HepG2 (cell line): Measurements from ENCODE around the gene PLD3. TPM values are rescaled to one million over a fixed set of nuclear protein-coding genes. Genes with fewer than 3 reads are reported as not detected.

ENCODE experiments used
- ATF1 ChIP-seq: IDR thresholded peaks from 2 replicates; pipeline ENCODE4 v1.6.1; 2016; ENCODE audit warnings: mild to moderate bottlenecking, control low read depth
- DRAP1 ChIP-seq: IDR thresholded peaks from 2 replicates; pipeline ENCODE4 v1.6.1; 2016; ENCODE audit warnings: missing genetic modification reagents, missing compliant biosample characterization
- FLYWCH1 ChIP-seq: sonication (generic); formaldehyde crosslinking; IDR thresholded peaks from 2 replicates; pipeline ENCODE4 v1.8.1; 2023; ENCODE audit warnings: mild to moderate bottlenecking, missing genetic modification reagents
- FOXK1 ChIP-seq: sonication (generic); formaldehyde crosslinking; IDR thresholded peaks from 2 replicates; pipeline ENCODE4 v1.4.0; 2020; ENCODE audit warnings: low read depth, missing genetic modification reagents, borderline replicate concordance
- FOXO1 ChIP-seq: sonication (generic); formaldehyde crosslinking; IDR thresholded peaks from 2 replicates; pipeline ENCODE4 v1.4.0; 2020; ENCODE audit warnings: missing genetic modification reagents
- FOXP4 ChIP-seq: sonication (generic); formaldehyde crosslinking; IDR thresholded peaks from 2 replicates; pipeline ENCODE4 v1.4.0; 2020; ENCODE audit warnings: missing genetic modification reagents
- GATA4 ChIP-seq: sonication (generic); IDR thresholded peaks from 2 replicates; pipeline ENCODE4 v1.6.1; 2016; ENCODE audit warnings: antibody characterized with exemption, low read depth, borderline replicate concordance
- GPN1 ChIP-seq: sonication (generic); formaldehyde crosslinking; IDR thresholded peaks from 2 replicates; pipeline ENCODE4 v1.5.1; 2020; ENCODE audit warnings: missing genetic modification reagents, borderline replicate concordance
- KDM2A ChIP-seq: sonication (generic); formaldehyde crosslinking; IDR thresholded peaks from 2 replicates; pipeline ENCODE4 v1.4.0; 2020; ENCODE audit warnings: low read depth, missing genetic modification reagents, borderline replicate concordance
- MTERF4 ChIP-seq: sonication (generic); formaldehyde crosslinking; IDR thresholded peaks from 2 replicates; pipeline ENCODE4 v1.8.0; 2023; ENCODE audit warnings: mild to moderate bottlenecking, missing genetic modification reagents
- MYPOP ChIP-seq: sonication (generic); formaldehyde crosslinking; IDR thresholded peaks from 2 replicates; pipeline ENCODE4 v1.8.1; 2023; ENCODE audit warnings: mild to moderate bottlenecking, moderate library complexity, missing genetic modification reagents
- NKX3-1 ChIP-seq: sonication (generic); formaldehyde crosslinking; IDR thresholded peaks from 2 replicates; pipeline ENCODE4 v1.5.0; 2020; ENCODE audit warnings: missing genetic modification reagents
- SOX6 ChIP-seq, 2 experiments: fragments of 450-650 bp in 1 of 2; sonication (generic) in 1 of 2; formaldehyde crosslinking in 1 of 2; IDR thresholded peaks; 2 replicates each; pipeline versions ENCODE4 v1.4.0 to v1.6.1; 2017 to 2020; ENCODE audit warnings: antibody characterized with exemption in 1 of 2, mild to moderate bottlenecking in 1 of 2, missing genetic modification reagents in 1 of 2
- SRSF1 ChIP-seq: fragments of 200-400 bp; formaldehyde crosslinking; optimal IDR thresholded peaks from 2 replicates; pipeline ENCODE3; 2017; ENCODE audit warnings: mild to moderate bottlenecking, low read depth, low read length, moderate library complexity
- SYNCRIP ChIP-seq: fragments of 200-400 bp; formaldehyde crosslinking; IDR thresholded peaks from 2 replicates; pipeline ENCODE4 v1.6.1; 2018; ENCODE audit warnings: mild to moderate bottlenecking, low read depth, low read length; ENCODE audit not compliant: insufficient read depth
- THRA ChIP-seq: sonication (generic); formaldehyde crosslinking; IDR thresholded peaks from 2 replicates; pipeline ENCODE4 v1.4.0; 2020; ENCODE audit warnings: missing genetic modification reagents, borderline replicate concordance
- ZNF124 ChIP-seq: sonication (generic); formaldehyde crosslinking; IDR thresholded peaks from 2 replicates; pipeline ENCODE4 v1.4.0; 2020; ENCODE audit warnings: missing genetic modification reagents
- ZNF160 ChIP-seq: sonication (generic); formaldehyde crosslinking; IDR thresholded peaks from 2 replicates; pipeline ENCODE4 v1.8.0; 2022; ENCODE audit warnings: mild to moderate bottlenecking, inconsistent platforms, missing genetic modification reagents
- ZNF207 ChIP-seq: fragments of 450-650 bp; IDR thresholded peaks from 2 replicates; pipeline ENCODE4 v1.6.1; 2016; ENCODE audit warnings: antibody characterized with exemption, borderline replicate concordance
- ZNF264 ChIP-seq: sonication (generic); formaldehyde crosslinking; IDR thresholded peaks from 2 replicates; pipeline ENCODE4 v1.4.0; 2020; ENCODE audit warnings: missing genetic modification reagents
- ZNF775 ChIP-seq: sonication (generic); formaldehyde crosslinking; IDR thresholded peaks from 2 replicates; pipeline ENCODE4 v1.4.0; 2020; ENCODE audit warnings: missing genetic modification reagents, mild to moderate bottlenecking, moderate library complexity, borderline replicate concordance
- ZNF841 ChIP-seq: sonication (generic); formaldehyde crosslinking; IDR thresholded peaks from 2 replicates; pipeline ENCODE4 v1.8.1; 2023; ENCODE audit warnings: missing genetic modification reagents, borderline replicate concordance
- ZSCAN9 ChIP-seq: IDR thresholded peaks from 2 replicates; pipeline ENCODE4 v1.6.1; 2016; ENCODE audit warnings: borderline replicate concordance
- polyA plus RNA-seq, 8 experiments: library from polyadenylated mRNA; depleted of rRNA in 3 of 8; stranded (reverse) in 7 of 8; unstranded in 1 of 8; fragments of >200 nt; fragmentation: Illumina TruSeq in 4 of 8; extraction: Trizol in 4 of 8; gene quantifications; 2 replicates each; pipeline versions ENCODE4 v1.2.1 to v1.2.3, GENCODE V29; 2011 to 2016; ENCODE audit warnings: low read depth in 4 of 8, missing spikeins in 1 of 8, mixed read lengths in 1 of 8; ENCODE audit not compliant: insufficient read depth in 1 of 8
- total RNA-seq, 5 experiments: library from RNA; depleted of rRNA; stranded (reverse); fragments of >200 nt; fragmentation: Illumina TruSeq; extraction: Trizol; gene quantifications; 2 replicates each; pipeline ENCODE4 v1.2.3, GENCODE V29; 2016; ENCODE audit warnings: low read depth in 1 of 5

PLD3 gene
- total and polyA plus RNA-seq, 2 of the 13 experiments (the other 11 are each of a cell fraction or from before 2014, with no cell fraction given), result 45.7 to 164 TPM

GRCh38 chr19:40420766-40421765, 72.6 kb downstream of the PLD3 start (continued):
- TF ChIP-seq MTERF4 (CRISPR knock-in tag) (peak; percentile 91; the same call in 1 of the 2 replicates), SRSF1 (peak; percentile 86), GATA4 (peak; percentile 25; the same call in 1 of the 2 replicates), GPN1 (no peak), FOXO1 (CRISPR knock-in tag) (no peak), MYPOP (CRISPR knock-in tag) (peak; percentile 93; the same call in 1 of the 2 replicates), SYNCRIP (no peak), ZNF160 (peak; percentile 93), ZNF775 (no peak), FOXK1 (no peak), FLYWCH1 (no peak), THRA (CRISPR knock-in tag) (0 out of 2 replicates have a peak, but pooled peaks have one; percentile 11), KDM2A (CRISPR knock-in tag) (peak; percentile 89), ZNF841 (CRISPR knock-in tag) (no peak), FOXP4 (CRISPR knock-in tag) (peak; percentile 53; the same call in 1 of the 2 replicates), DRAP1 (CRISPR knock-in tag) (peak; percentile 47), ZNF124 (CRISPR knock-in tag) (peak; percentile 47; the same call in 1 of the 2 replicates), ZSCAN9 (CRISPR knock-in tag) (no peak), ATF1 (CRISPR knock-in tag) (no peak), ZNF264 (CRISPR knock-in tag) (0 out of 2 replicates have a peak, but pooled peaks have one; percentile 65), NKX3-1 (CRISPR knock-in tag) (0 out of 2 replicates have a peak, but pooled peaks have one; percentile 60), SOX6 (IDR thresholded peaks at IDR 0.05) (no peak), SOX6 (CRISPR knock-in tag; IDR thresholded peaks at IDR 0.05) (peak; percentile 79), ZNF207 (no peak)
